Embryonic facial prominence (tissue), 1 donor: ENCODE data around the gene MYH11.
"Not testable (repeated sequence)": the region's sequence is repeated elsewhere in the genome, so short reads cannot be mapped to it uniquely, and the experiment has no call there.

Source experiments
- DNase-seq: peaks from one replicate; pipeline ENCODE4 v3.0.0-alpha.2; 2016; ENCODE audit errors: extremely low spot score

MYH11 gene

DNA sequence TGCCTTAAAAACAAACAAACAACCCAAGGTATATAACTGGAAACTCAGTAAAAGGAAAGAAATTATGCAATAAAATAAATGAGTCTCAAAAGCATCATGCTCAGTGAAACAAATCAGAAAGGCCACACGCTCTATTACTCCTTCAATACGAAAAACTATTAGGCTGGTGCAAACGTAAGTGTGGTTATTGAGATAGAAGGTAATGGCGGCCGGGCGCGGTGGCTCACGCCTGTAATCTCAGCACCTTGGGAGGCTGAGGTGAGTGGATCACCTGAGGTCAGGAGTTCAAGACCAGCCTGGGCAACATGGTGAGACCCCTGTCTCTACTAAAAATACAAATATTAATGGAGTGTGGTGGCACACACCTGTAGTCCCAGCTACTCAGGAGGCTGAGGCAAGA is 17.6 kb downstream of the MYH11 start:
- not testable (repeated sequence) for DNase-seq

DNA sequence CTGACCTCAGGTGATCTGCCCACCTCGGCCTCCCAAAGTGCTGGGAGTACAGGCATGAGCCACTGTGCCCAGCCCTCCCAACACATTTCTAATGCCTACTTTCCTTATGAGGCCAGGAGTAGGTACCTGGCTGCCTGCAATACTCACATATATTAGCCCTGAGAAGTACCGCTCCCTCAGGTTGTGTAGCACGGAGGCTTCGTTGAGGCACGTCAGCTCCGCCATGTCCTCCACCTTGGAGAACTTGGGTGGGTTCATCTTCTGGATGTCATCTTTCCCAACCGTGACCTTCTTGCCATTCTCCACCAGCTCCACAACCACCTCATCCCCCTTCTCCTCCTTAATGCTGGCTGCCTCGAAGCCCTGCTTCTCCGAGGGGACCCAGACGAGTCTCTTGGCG is 19.1 kb downstream of the MYH11 start:
- no peak for DNase-seq

DNA sequence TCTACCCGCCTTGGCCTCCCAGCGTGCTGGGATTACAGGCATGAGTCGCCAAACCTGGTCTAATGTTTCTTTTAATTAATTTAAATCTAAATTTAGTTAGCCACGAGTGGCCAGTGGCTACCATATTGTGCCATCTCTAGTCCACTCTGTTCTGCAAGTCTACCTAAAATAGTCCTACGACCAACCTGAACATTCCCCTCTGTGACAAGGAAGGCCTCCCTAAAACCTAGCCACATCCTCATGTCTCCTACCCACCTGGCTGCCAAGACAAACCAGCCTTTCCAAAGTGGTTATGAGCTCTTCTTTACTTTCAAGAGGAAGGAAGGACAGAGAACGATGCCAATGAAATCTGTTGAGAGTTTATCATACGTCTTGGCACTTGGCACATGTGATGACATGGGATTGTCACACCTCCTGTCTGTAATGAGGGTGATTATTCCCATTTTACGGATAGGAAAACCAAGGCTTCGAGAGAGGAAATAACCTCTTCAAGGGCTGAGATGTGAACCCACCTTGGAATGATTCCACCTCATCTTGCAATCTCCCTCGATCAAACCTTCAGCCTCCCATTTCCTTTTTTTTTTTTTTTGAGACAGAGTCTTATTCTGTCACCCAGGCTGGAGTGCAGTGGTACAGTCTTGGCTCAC is 19.7 kb downstream of the MYH11 start:
- no peak for DNase-seq

DNA sequence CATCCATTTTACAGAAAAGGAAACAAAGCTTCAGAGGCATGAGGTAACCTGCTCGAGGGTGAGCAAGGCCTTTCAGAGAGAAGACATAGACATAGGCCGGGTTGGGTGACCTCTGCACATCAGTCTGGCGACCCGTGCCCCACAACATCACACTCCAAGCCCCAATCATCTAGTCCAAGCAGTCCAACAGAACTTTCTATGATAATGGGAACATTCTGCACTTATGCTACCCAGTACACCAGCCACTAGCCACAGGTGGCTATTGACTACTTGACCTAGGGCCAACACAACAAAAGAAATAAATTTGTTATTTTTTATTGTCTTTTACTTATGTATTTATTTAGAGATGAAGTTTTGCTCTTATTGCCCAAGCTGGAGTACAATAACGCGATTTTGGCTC is 20.8 kb downstream of the MYH11 start:
- DNase-seq = no peak

DNA sequence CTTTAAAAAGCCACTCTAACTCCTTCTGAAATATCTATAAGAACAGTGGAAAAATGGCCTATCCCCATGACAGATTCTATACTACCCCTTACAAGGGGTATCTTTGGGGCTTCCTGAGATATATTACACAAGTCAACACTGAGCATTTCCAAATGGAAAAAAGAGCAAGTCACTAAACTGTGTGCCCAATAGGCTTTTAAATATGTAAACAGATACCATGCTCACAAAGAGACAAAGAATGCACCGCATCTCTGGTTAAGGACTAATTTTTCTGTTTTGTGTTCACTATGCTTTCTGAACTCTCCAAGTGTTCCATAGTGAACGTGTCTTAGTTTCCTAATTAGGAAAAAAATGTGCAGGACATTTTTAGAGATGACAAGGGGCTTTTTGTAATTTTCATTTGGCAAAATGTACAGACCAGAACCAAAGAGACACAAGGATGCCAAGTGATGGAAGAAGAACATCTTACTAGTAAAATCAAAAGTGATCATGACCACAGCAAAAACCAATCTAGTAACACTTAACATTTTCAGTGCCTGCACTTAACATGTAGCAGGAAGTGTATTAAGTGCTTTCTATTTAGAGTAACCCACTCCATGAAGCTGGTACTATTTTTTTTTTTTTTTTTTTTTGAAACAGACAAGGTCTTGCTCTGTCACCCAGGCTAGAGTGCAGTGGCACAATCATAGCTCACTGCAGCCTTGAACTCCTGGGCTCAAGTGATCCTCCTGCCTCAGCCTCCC is 21.5 kb downstream of the MYH11 start:
- no peak for DNase-seq

DNA sequence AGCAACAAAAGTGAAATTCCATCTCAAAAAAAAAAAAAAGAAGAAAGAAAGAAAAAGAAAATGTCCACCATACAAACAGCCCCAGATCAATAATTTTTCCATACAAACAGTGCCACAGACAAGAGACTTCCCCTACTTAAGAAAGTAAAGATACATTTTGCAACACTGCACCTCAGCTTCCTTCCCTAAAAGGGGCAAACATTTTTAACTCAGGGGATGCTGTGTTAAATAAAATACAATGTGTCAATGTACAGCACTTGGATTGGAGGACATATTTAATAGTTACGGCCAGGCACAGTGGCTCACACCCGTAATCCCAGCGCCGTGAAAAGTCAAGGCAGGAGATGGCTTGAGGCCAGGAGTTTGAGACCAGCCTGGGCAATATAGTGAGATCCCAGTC is 22.3 kb downstream of the MYH11 start:
- DNase-seq = no peak

DNA sequence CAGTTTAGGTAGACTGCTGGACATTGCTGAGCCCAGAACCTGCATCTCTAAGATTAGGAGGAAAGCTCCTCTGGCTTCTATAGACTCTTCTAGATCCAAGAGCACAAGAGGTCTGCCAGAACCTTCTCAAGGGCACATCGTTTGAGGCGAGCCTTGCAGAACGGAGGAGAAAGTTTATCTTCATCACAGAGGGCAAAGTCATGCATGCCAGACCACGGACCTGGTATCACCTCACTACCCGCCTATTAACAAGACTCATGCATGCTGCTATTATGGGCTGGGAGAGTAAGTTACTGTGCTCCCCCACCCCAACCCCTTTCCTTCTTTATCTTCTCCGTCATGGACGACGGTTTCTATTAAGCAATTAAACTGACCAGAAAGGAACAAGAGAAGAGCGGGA is 23.3 kb downstream of the MYH11 start:
- DNase-seq = no peak

DNA sequence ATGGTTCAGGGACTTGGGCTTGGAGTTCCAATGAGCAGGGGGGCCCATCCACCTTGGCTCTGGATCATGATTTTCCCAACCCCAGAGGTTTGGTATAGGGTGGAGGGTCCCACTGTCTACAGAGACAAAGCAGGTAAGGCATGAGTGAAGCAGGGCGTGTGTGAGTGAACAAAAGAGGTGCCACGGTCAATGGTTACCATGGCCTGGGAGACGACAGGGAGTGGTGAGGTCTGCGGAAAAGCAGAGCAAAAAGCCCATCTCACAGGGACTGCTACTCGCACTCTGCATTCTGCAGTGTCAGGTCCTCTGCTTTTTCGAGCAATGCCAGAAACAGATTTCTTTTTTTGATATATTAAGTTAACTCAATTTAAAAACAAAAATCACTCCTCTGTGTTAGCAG is 24.6 kb downstream of the MYH11 start:
- DNase-seq = no peak

DNA sequence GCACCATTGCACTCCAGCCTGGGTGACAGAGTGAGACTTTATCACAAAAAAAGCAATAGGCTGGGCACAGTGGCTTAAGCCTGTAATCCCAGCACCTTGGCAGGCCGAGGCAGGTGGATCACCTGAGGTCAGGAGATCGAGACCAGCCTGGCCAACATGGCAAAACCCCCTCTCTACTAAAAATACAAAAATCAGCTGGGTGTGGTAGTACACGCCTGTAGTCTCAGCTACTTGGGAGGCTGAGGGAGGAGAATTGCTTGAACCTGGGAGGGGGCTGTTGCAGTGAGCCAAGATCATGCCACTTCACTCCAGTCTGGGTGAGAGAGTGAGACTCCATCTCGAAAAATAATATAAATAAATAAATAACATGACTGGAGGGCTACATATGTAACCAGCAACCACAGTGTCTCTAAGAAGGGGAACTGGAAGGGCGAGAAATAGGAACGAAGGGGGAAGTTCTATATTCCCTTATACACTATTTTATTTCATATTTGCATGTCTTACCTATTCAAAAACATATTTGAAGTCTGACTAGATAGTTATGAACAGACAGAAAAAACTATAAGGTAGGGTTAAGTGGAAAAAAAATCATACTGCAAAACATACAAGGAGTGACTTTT is 25.9 kb downstream of the MYH11 start:
- no peak for DNase-seq

DNA sequence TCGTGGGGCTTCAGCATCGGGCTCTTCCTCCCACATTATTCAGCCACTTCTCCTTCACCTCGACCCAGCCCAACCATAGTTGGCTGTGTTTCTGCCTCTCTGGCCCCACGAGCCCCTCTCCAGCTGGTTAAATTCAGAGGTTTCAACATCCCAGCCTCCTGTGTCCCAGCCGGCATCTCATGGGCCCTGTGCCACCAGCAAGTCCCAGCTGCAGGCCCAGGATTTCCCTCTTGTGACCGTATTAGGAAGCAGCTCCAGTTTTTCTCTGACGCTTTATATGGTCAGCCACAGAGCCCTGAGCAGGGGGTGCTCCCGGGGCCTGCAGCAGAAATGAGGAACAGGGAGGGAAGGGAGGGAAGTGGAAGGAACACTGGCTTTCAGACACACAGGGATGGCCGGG is 27.4 kb downstream of the MYH11 start:
- no peak for DNase-seq

DNA sequence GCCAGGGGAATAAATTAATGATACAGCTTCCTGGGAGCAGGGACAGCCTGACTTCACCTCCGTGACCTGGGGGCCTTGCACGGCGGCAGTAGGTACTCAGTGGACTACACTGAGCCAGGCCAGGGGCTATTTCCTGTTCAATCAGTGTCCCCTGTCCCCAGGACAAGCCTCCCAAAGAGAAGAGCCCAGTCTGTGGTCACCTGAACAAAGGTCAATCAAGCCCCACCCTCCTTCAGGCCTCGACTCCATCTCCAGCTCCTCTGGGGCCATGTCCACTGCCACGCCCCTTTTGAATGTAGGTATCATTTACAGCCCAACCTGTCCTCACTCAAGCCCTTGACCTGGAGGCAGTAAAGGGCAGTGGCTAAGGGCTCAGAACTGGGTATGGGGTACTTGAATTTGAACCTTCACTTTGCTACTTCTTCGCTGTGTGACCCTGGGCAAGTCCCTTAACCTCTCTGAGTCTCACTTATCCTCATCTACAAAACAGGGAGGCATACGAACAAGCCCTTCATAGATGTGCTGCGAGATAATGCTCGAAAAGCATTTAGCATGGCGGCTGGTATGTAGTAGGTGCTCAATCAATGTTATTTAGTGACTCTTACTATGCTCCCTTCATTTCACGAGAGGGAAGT is 29.0 kb downstream of the MYH11 start:
- no peak for DNase-seq

DNA sequence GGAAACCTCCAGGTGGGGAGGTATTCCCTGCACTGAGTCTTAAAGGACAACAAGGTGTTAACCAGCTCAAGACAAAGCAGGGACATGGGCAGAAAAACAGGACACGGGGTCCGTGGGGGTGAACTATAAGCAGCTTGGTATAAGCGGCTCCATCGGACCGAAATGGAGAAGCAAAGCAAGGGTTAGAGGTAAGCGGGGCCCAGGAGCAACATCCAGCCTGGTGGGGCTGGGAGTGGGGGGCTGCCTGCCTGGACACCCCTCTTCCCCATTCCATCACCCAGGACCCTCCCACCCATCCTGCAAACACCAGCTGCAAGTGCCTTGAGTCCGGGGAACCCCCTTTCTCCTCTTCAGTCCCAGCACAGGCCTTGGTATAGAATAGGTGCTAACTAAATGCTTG is 29.5 kb downstream of the MYH11 start:
- DNase-seq = no peak

DNA sequence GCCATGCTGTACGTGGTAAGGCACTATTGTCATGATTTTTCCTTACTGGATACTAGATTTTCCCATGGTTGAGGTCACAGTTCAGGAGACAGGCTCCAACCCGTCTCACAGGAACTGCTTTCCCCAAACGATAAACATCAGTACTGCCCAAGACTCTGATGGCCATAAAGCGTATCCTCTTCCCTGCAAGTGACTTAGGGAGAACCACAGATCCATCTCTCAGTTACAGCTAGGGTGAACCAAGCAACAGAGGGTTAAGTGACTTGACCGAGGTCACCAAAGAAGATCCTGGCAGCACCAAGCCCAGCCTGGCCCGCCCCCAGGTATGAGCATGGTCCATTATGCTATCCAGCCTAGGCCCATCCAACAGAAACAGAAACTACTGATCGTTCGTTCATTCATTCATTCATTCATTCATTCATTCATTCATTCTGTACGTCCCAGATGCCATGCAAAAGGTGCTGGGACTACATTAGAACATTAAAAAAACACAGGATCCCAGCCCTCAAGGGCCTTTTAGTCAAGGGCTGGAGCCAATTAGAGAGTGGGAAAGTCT is 31.0 kb downstream of the MYH11 start:
- no peak for DNase-seq

DNA sequence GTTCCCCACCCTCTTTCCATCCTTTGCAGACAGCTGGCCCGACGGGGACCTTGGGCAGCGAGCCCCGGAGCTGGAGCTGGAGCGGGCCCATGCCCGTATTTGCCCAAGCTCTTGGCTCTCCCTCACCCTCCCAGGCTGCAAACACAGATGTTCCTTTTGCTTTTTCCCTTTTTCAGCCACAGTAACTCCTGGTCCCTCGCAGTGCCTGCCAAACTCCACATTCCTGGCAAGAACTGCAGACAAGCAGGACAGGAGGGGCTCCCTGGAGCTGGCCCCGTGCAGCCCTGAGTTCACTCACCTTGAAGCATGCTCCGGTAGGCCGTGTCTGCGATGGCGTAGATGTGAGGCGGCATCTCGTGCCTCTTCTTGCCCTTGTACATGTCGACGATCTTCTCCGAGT is 33.9 kb downstream of the MYH11 start:
- no peak for DNase-seq

DNA sequence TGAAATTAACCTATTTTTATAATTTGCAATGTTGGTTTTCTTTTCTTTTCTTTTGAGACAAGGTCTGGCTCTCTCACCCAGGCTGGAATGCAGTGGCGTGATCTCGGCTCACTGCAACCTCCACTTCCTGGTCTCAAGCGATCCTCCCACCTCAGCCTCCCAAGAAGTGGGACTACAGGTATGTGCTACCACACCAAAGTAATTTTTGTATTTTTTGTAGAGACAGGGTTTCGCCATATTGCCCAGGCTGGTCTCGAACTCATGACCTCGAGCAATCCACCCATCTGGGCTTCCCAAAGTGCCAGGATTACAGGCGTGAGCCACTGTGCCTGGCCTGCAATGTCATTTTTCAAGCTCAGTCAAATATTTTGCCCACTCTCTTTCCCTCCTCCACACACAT is 36.0 kb downstream of the MYH11 start:
- no peak for DNase-seq

DNA sequence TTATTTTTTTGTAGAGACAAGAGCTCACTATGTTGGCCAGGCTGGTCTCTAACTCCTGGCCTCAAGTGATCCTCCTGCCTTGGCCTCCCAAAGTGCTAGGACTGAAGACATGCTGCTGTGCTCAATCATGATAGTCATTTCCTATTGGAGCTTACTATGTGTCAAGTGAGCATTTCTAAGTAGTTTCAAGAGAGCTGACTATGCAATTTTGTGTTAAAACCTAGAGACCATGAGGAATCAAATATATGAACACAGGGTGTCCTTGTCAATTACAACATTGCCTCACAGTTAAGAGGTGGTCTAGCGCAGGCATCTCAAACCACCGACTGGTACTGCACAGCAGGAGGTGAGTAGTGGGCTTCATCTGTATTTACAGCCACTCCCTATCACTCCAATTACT is 37.8 kb downstream of the MYH11 start:
- DNase-seq = no peak

DNA sequence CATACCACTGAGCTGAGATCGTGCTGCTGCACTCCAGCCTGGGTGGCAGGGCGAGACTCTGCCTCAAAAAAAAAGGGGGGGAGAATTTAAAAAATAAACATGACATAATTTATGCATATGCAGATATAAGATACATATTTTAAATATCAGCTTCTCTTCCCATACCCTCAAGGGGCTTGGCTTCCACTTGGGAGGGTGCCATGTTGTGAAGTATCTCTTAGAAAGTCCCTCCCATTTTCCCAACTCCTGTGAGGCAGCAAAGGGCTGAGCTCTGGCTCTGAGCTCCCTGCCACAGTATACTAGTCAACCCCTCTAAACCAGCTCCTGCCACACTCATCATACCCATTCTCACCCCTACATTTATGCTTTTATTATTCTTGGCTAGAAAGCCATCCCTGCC is 39.4 kb downstream of the MYH11 start:
- DNase-seq = no peak

DNA sequence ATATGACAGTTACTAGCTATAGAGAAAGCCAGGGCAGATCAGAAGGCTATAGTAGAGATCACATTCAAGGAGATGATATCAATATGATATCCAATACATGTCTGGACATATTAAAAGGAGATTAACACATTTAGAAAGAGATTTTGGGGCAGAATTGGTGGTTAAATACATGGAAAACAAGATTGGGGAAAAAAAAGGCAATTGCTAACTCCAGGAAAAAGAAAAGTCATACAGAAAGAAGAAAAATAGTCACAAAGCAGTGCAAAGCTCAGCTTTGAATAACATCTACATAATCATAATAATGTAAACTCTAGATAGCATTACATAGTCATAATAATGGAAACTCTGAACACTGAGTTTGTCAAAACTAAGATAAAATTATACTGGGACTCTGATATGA is 40.6 kb downstream of the MYH11 start:
- no peak for DNase-seq

DNA sequence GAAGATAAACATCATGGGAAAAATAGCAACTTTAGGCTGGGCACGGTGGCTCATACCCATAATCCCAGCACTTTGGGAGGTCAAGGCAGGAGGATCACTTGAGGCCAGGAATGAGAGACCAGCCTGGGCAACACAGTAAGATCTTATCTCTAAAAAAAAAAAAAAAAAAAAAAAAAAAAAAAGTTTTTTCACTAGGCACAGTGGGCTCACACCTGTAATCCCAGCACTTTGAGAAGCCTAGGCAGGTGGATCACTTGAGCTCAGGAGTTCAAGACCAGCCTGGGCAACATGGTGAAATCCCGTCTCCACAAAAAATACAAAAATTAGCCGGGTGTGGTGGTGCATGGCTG is 44.5 kb downstream of the MYH11 start:
- not testable (repeated sequence) for DNase-seq

DNA sequence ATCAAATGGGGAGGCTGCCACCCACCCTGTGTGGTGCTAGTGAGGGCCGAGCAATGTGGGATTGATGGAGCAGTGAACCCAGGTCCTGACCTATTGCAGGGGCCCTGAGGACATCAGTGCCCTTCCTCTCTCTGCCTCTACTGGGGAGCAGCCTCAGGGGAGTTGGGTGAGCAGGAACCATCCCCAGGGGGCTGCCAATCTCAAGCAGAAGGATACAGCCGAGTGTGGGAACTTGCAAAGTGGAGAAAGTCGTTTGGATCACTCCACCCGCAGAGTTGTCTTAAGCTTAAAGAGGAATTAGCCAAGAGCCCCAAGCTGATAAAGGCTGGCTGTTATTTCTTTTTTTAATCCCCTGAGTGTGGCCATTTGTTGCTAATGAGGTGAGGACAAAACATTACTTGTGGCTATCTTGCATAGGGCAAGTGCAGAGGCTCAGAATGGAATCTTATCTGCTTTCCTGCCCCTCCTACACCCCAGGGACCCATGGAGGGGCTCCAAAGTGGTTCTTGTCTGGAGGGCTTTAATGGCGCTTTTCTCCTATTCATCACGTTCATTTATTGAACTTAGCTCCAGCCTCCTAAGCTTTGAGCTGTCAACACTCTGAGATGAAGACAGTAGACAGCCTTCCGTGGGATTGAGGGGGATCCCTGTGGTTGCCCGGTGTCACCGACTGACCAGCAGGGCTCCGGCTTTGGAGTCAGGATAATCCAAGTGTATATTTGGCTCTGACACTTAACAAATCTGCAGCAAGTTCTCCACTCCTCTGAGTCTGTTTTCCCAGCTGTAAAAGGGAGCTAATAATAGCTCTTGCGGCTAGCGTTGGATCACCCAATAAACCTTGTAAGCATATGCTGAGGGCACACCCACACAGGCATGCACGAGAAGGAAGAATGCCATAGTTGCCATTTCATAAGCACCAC is 45.1 kb downstream of the MYH11 start:
- DNase-seq = no peak

DNA sequence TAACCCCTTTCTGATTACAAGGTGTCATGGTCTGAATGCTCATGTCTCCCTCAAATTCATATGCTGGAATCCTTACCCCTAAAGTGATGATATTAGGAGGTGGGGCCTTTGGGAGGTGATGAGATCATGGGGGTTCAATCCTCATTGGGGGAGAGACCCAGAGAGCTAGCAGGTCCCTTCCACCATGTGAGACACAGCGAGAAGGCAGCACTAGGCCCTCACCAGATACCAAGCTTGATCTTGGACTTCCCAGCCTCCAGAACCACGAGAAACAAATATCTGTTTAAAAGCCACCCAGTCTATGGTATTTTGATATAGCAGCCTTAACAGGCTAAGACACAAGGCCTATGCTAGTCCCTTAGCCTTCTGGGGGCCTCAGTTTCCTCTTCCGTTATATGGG is 45.9 kb downstream of the MYH11 start:
- no peak for DNase-seq

DNA sequence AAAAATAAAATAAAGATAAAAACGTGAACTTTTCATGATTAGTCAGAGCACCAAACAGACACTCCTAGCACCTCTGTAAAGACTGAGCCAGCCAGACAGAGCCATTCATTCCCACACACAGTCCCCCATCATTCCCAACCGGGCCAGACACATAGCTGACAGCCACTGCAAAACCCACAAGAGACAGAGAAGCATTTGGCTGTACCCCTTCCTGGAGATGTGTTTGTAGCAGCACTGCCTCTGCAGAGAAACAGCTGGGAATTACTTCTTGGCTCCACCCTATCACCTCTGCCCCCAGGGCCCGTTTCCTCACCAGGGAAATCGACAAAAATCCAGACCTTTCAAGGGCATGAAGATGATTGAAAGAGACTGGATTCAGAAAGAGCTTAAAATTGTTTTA is 46.4 kb downstream of the MYH11 start:
- no peak for DNase-seq
